ENCODE data around the gene PGC.
A peak's percentile ranks its signal among the peaks of the same experiment; 100 is the strongest.

The PGC gene

GRCh38 chr6:41736800-41737555 lies 10.2 kb downstream of the PGC start:
- Histone ChIP-seq H3K9me3 (ENCODE audit: insufficient read depth, low read depth, low read length) (no peaks in the 10 kb centered on the region), H2AK5ac (ENCODE audit: low read length) (peak overlapping the region; percentile 91), H3K14ac (ENCODE audit: low read length) (no peak overlapping the region), H3K4ac (ENCODE audit: low read depth, low read length) (peak overlapping the region; percentile 17), H3K18ac (ENCODE audit: low read length) (no peak overlapping the region), H3K36me3 (ENCODE audit: control insufficient read depth in 1 of 2, insufficient read depth in 2 of 2, low read length in 2 of 2) (no peaks in the 10 kb centered on the region), H4K12ac (ENCODE audit: low read depth, low read length) (no peak overlapping the region), H3K4me1 (ENCODE audit: control insufficient read depth in 1 of 2, insufficient read depth in 2 of 2, low read length in 2 of 2) (peaks cover 37 to 39% of the 10 kb centered on the region in 2 experiments), H3K9ac (ENCODE audit: low read length) (no peak overlapping the region), H2BK12ac (ENCODE audit: low read length) (peak overlapping the region; percentile 80), H3K4me2 (ENCODE audit: low read length) (no peak overlapping the region), H4K8ac (ENCODE audit: low read depth, low read length) (no peak overlapping the region), H3K23ac (ENCODE audit: low read length) (no peak overlapping the region), H3K27me3 (ENCODE audit: insufficient read depth, low read length) (no peaks in the 10 kb centered on the region), H3K79me1 (ENCODE audit: low read length) (peaks cover 40% of the 10 kb centered on the region), H4K91ac (ENCODE audit: low read depth, low read length) (peak overlapping the region; percentile 20), H2BK5ac (ENCODE audit: low read depth, low read length, poor library complexity) (no peak overlapping the region), H2AFZ (ENCODE audit: insufficient read depth, low read length, poor library complexity) (no peak overlapping the region), H3K79me2 (ENCODE audit: control insufficient read depth, insufficient read depth, low read length, poor library complexity) (peaks cover 10% of the 10 kb centered on the region), H3K27ac (ENCODE audit: low read depth, low read length) (no peak overlapping the region), H3K4me3 (ENCODE audit: low read depth, low read length) (no peak overlapping the region), H2BK120ac (ENCODE audit: insufficient read depth, low read length, poor library complexity) (no peak overlapping the region)
- no CpG with 5 or more reads among the region's 13 CpGs for WGBS (ENCODE audit: extremely low coverage, insufficient coverage, insufficient read length)
- DNase-seq, result no peak

GRCh38 chr6:41736186-41736733 lies 10.9 kb downstream of the PGC start:
- H3K27me3 ChIP-seq (ENCODE audit: insufficient read depth, low read length), result no peaks in the 10 kb centered on the region
- no peak overlapping the region for H3K27ac ChIP-seq (ENCODE audit: low read depth, low read length)
- no peak overlapping the region for H2BK120ac ChIP-seq (ENCODE audit: insufficient read depth, low read length, poor library complexity)
- no peaks in the 10 kb centered on the region for H3K9me3 ChIP-seq (ENCODE audit: insufficient read depth, low read depth, low read length)
- no peaks in the 10 kb centered on the region for H3K36me3 ChIP-seq (ENCODE audit: control insufficient read depth in 1 of 2, insufficient read depth in 2 of 2, low read length in 2 of 2)
- H3K4me3 ChIP-seq (ENCODE audit: low read depth, low read length), result peak overlapping the region; percentile 6
- no peak overlapping the region for H2BK12ac ChIP-seq (ENCODE audit: low read length)
- no CpG with 5 or more reads among the region's 6 CpGs for WGBS (ENCODE audit: extremely low coverage, insufficient coverage, insufficient read length)
- no peak overlapping the region for H4K12ac ChIP-seq (ENCODE audit: low read depth, low read length)
- H3K79me1 ChIP-seq (ENCODE audit: low read length), result peaks cover 39% of the 10 kb centered on the region
- peaks cover 10% of the 10 kb centered on the region for H3K79me2 ChIP-seq (ENCODE audit: control insufficient read depth, insufficient read depth, low read length, poor library complexity)
- DNase-seq, result peak in 1 of 2 donors; percentile 27
- no peak overlapping the region for H3K23ac ChIP-seq (ENCODE audit: low read length)
- H2AFZ ChIP-seq (ENCODE audit: insufficient read depth, low read length, poor library complexity), result no peak overlapping the region
- no peak overlapping the region for H2BK5ac ChIP-seq (ENCODE audit: low read depth, low read length, poor library complexity)
- H3K4me1 ChIP-seq (ENCODE audit: control insufficient read depth in 1 of 2, insufficient read depth in 2 of 2, low read length in 2 of 2), result peaks cover 35 to 36% of the 10 kb centered on the region in 2 experiments
- H4K91ac ChIP-seq (ENCODE audit: low read depth, low read length), result peak overlapping the region; percentile 43
- no peak overlapping the region for H3K14ac ChIP-seq (ENCODE audit: low read length)
- no peak overlapping the region for H3K18ac ChIP-seq (ENCODE audit: low read length)
- no peak overlapping the region for H2AK5ac ChIP-seq (ENCODE audit: low read length)
- no peak overlapping the region for H3K9ac ChIP-seq (ENCODE audit: low read length)
- peak overlapping the region; percentile 33 for H4K8ac ChIP-seq (ENCODE audit: low read depth, low read length)
- H3K4ac ChIP-seq (ENCODE audit: low read depth, low read length), result no peak overlapping the region
- no peak overlapping the region for H3K4me2 ChIP-seq (ENCODE audit: low read length)

- Histone ChIP-seq H3K14ac (ENCODE audit: low read length) (peak within 1 kb of the TSS; percentile 28), H3K4me1 (ENCODE audit: control insufficient read depth in 1 of 2, insufficient read depth in 2 of 2, low read length in 2 of 2) (peaks cover 31% of the 10 kb centered on the region in 2 experiments), H2BK12ac (ENCODE audit: low read length) (peak within 1 kb of the TSS; percentile 3), H3K23ac (ENCODE audit: low read length) (no peak within 1 kb of the TSS), H4K12ac (ENCODE audit: low read depth, low read length) (no peak within 1 kb of the TSS), H3K4me2 (ENCODE audit: low read length) (peak within 1 kb of the TSS; percentile 96), H2AFZ (ENCODE audit: insufficient read depth, low read length, poor library complexity) (peak within 1 kb of the TSS; percentile 55), H3K36me3 (ENCODE audit: control insufficient read depth in 1 of 2, insufficient read depth in 2 of 2, low read length in 2 of 2) (no peaks in the 10 kb centered on the region), H3K4me3 (ENCODE audit: low read depth, low read length) (peak within 1 kb of the TSS; percentile 75), H2BK120ac (ENCODE audit: insufficient read depth, low read length, poor library complexity) (peak within 1 kb of the TSS; percentile 27), H2AK5ac (ENCODE audit: low read length) (no peak within 1 kb of the TSS), H4K8ac (ENCODE audit: low read depth, low read length) (peak within 1 kb of the TSS; percentile 40), H3K4ac (ENCODE audit: low read depth, low read length) (peak within 1 kb of the TSS; percentile 21), H3K79me2 (ENCODE audit: control insufficient read depth, insufficient read depth, low read length, poor library complexity) (peaks cover 10% of the 10 kb centered on the region), H3K79me1 (ENCODE audit: low read length) (peaks cover 33% of the 10 kb centered on the region), H3K18ac (ENCODE audit: low read length) (peak within 1 kb of the TSS; percentile 27), H3K27ac (ENCODE audit: low read depth, low read length) (peak within 1 kb of the TSS; percentile 71), H2BK5ac (ENCODE audit: low read depth, low read length, poor library complexity) (peak within 1 kb of the TSS; percentile 23), H3K27me3 (ENCODE audit: insufficient read depth, low read length) (no peaks in the 10 kb centered on the region), H4K91ac (ENCODE audit: low read depth, low read length) (peak within 1 kb of the TSS; percentile 52), H3K9ac (ENCODE audit: low read length) (no peak within 1 kb of the TSS), H3K9me3 (ENCODE audit: insufficient read depth, low read depth, low read length) (no peaks in the 10 kb centered on the region)
- no CpG with 5 or more reads among the region's 50 CpGs for WGBS (ENCODE audit: extremely low coverage, insufficient coverage, insufficient read length)
- peak; percentile 94 to 96 for DNase-seq
Observed at GRCh38 chr6:41735427-41736185, 11.6 kb downstream of the PGC start, which contains the start of gene TFEB. TSS of gene TFEB (minus strand) at chr6:41735608. CDS start at chr6:41691213, 44,395 bp downstream.

GRCh38 chr6:41734666-41735426 lies 12.4 kb downstream of the PGC start:
- H2AFZ ChIP-seq (ENCODE audit: insufficient read depth, low read length, poor library complexity), result peak overlapping the region; percentile 55
- H3K14ac ChIP-seq (ENCODE audit: low read length), result peak overlapping the region; percentile 28
- no CpG with 5 or more reads among the region's 76 CpGs for WGBS (ENCODE audit: extremely low coverage, insufficient coverage, insufficient read length)
- peaks cover 24 to 27% of the 10 kb centered on the region in 2 experiments for H3K4me1 ChIP-seq (ENCODE audit: control insufficient read depth in 1 of 2, insufficient read depth in 2 of 2, low read length in 2 of 2)
- no peak overlapping the region for H4K12ac ChIP-seq (ENCODE audit: low read depth, low read length)
- no peak overlapping the region for H3K23ac ChIP-seq (ENCODE audit: low read length)
- H3K36me3 ChIP-seq (ENCODE audit: control insufficient read depth in 1 of 2, insufficient read depth in 2 of 2, low read length in 2 of 2), result no peaks in the 10 kb centered on the region
- DNase-seq, result peak in 1 of 2 donors; percentile 33
- peak overlapping the region; percentile 51 for H4K91ac ChIP-seq (ENCODE audit: low read depth, low read length)
- peaks cover 25% of the 10 kb centered on the region for H3K79me1 ChIP-seq (ENCODE audit: low read length)
- peak overlapping the region; percentile 96 for H3K4me2 ChIP-seq (ENCODE audit: low read length)
- H3K27ac ChIP-seq (ENCODE audit: low read depth, low read length), result peak overlapping the region; percentile 71
- peak overlapping the region; percentile 23 for H2BK5ac ChIP-seq (ENCODE audit: low read depth, low read length, poor library complexity)
- H3K27me3 ChIP-seq (ENCODE audit: insufficient read depth, low read length), result no peaks in the 10 kb centered on the region
- peak overlapping the region; percentile 40 for H4K8ac ChIP-seq (ENCODE audit: low read depth, low read length)
- no peak overlapping the region for H3K9ac ChIP-seq (ENCODE audit: low read length)
- no peak overlapping the region for H2BK12ac ChIP-seq (ENCODE audit: low read length)
- peak overlapping the region; percentile 75 for H3K4me3 ChIP-seq (ENCODE audit: low read depth, low read length)
- peaks cover 8% of the 10 kb centered on the region for H3K79me2 ChIP-seq (ENCODE audit: control insufficient read depth, insufficient read depth, low read length, poor library complexity)
- H2AK5ac ChIP-seq (ENCODE audit: low read length), result no peak overlapping the region
- H2BK120ac ChIP-seq (ENCODE audit: insufficient read depth, low read length, poor library complexity), result peak overlapping the region; percentile 27
- H3K4ac ChIP-seq (ENCODE audit: low read depth, low read length), result peak overlapping the region; percentile 21
- peak overlapping the region; percentile 27 for H3K18ac ChIP-seq (ENCODE audit: low read length)
- no peaks in the 10 kb centered on the region for H3K9me3 ChIP-seq (ENCODE audit: insufficient read depth, low read depth, low read length)

Measured in trophoblast cell (in vitro differentiated cells and primary cell).